Activated T-cell treated with anti-CD3 and anti-CD28 coated beads for 4 hours (primary cell): ENCODE data around the gene TIMM8B.
A peak's percentile ranks its signal among the peaks of the same experiment; 100 is the strongest.
"Not testable (repeated sequence)": the region's sequence is repeated elsewhere in the genome, so short reads cannot be mapped to it uniquely, and the experiment has no call there.

ENCODE experiments used
- DNase-seq: peaks from one replicate; pipeline ENCODE4 v3.0.0-alpha.2; 2020

The TIMM8B gene

GRCh38 chr11:112073941-112074811, 12.4 kb downstream of the TIMM8B start, which contains the start of the genes NKAPD1 and PIH1D2:
NKAPD1 (plus strand) TSS chr11:112074299; CDS start chr11:112075575, 1,276 bp downstream.
PIH1D2 (minus strand) TSS chr11:112074017; CDS start chr11:112073174, 843 bp downstream.
- peak; percentile 79 for DNase-seq

DNA sequence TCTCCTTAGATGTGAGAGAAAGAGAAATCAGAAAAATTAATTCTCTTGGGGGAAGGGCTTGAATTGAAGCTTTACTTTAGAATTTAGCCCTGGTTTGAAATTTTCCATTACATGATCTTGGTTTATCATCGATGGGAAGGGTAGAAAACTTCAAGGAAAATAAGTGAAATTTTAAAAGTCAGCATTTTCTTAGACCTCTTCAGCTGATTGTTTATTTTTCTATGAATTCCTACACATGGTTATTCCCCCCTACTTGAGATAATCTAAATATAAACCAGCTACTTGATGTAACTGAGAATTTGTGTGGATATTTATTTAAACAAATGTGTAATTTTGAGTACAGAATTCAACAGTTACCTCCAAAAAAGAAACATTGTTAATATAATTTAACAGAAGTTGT, 23.6 kb downstream of the TIMM8B start:
- DNase-seq, result no peak

DNA sequence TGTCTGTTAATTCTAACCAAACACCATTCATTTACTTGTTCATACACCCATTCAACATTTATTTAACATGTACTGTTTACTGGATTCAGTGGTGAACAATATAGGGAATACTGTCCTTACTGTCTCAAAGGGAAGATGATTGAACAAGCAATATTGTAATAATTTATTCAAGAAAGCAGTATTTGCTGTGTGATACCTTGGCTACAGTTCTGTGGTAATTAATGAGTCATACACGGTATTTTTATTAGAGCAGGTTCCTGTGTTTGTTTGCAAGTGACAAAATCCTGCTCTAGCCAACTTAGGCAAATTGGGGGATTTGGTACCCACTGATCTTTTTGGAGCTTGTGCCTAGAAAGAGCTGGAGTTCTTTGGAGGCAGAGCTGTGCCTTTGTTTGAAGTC, 28.5 kb downstream of the TIMM8B start:
- DNase-seq, result no peak

DNA sequence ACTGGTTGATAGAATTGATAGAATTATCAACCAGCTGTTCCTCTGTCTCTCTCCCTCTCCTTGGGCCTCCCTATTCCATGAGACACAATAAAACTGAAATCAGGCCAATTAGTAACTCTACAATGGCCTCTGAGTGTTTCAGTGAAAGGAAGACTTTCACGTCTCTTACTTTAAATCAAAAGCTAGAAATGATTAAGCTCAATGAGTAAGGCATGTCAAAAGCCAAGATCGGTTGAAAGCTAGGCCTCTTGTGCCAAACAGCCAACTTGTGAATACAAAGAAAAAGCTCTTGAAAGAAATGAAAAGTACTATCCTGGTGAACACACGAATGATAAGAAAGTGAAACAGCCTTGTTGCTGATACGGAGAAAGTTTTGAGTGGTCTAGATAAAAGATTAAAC, 29.4 kb downstream of the TIMM8B start:
- DNase-seq, result no peak

DNA sequence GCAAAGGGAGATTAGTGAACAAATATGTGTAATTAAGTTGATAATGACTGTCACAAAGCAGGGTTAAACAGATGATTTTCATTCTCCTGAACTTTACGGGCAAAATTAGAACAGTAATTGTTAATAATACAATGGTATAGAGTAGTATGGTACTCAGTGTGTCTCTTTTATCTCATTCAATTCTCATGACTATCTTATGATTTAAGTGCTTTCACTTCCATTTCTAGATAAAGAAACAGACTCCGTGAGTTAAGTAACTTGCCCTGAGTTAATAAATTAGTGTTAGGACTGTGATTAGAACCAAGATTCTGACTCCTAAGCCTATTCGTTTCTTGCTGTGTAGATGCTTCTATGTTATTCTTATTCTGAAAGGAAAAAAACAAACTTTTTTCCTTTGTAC, 34.8 kb downstream of the TIMM8B start:
- DNase-seq, result no peak

GRCh38 chr11:112050721-112051120, 35.8 kb downstream of the TIMM8B start:
- no peak for DNase-seq

DNA sequence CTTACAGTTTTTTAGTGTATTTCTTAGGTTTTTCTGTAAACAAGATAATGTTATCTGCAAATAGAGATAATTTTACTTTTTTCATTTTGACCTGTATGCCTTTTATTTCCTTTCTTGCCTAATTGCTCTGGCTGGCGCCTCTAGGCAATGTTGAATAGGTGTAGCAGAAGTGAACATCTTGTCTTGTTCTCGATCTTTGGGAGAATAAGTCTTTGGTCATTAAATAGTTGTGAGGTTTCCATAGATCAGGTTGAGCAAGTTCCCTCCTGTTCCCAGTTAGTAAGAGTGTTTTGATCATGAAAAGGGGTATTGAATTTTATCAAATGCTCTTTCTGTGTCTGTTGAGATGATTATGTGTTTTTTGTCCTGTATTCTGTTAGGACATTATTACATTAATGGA, 36.8 kb downstream of the TIMM8B start:
- DNase-seq, result no peak

- not testable (repeated sequence) for DNase-seq
These were observed 38.3 kb downstream of the TIMM8B start for GRCh38 chr11:112048256-112048655.

- not testable (repeated sequence) for DNase-seq
These were observed 39.9 kb downstream of the TIMM8B start for GRCh38 chr11:112046647-112047046.

DNA sequence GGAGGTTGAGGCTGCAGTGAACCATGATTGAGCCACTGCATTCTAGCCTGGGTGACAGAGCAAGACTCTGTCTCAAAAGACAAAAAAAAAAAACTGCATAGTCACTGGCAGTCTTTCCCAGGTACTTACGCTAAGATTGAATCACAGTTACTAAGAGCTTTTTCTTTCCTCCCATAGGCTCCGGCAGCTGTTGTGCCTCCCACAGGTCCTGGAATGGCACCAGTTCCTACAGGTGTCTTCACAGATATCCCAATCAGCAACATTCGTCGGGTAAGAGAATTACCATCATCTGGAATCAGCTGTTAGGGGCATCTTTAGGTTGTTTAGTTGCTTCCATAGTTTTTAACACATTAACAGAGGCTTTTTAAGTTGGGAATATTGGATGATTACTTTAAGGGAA, 41.6 kb downstream of the TIMM8B start:
- no peak for DNase-seq

- no peak for DNase-seq
These were observed 43.6 kb downstream of the TIMM8B start for GRCh38 chr11:112042961-112043304.

DNA sequence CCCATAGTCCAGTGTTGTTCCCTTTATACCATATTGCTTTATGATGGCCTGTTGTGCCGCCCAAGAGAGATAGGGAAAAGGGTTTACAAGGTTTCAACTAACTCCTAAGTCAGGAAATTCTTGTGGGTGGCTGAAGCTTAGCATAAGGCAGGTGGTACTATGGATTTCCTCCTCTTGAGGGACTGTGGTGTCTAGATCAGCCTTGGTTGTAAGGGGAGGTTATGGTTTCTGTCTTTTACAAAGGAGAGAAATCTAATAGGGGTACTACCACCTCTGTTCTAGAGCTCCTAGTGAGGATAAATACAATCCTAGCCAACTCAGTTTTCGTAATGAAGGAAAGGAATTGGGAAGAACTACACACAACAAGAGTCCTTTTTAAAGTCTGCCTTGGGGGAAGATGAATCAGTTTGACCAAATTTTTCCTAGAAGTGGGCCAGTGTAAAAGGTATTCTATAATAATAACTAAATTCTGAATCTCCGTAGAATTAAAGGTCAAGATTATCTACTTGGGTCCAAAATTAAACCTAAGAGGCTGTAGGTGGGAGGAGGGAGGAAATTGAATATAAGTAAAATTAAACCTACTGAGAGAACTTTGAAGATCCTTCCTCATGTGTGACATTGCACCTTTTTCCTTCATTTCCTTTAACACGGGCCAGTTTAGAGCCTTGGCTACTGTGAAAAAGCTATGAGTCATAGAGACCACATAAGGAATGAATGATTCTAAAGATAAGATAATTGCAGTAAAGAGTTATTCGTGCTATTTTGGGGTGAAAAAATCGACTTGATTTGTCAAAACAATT, 44.2 kb downstream of the TIMM8B start:
- DNase-seq, result no peak

- no peak for DNase-seq
These were observed 49.0 kb downstream of the TIMM8B start for GRCh38 chr11:112037527-112037926.
